GM23248 (cell line): ENCODE data around the gene CNKSR3. TPM values are rescaled to one million over a fixed set of nuclear protein-coding genes. Genes with fewer than 3 reads are reported as not detected.

Experiments
- DNase-seq: peaks from one replicate; pipeline ENCODE4 v3.0.0-alpha.2; 2015
- H2AFZ ChIP-seq: fragments of 200-600 bp; sonication (generic); 2 replicates; pipeline ENCODE4 v1.6.1; 2016; ENCODE audit warnings: antibody characterized with exemption
- H3F3A ChIP-seq: fragments of 200-600 bp; sonication (generic); 2 replicates; pipeline ENCODE4 v1.6.1; 2016; ENCODE audit warnings: mild to moderate bottlenecking, antibody characterized with exemption, mixed run types; ENCODE audit not compliant: insufficient read depth
- H3K27ac ChIP-seq: fragments of 200-600 bp; sonication (generic); 2 replicates; pipeline ENCODE4 v1.5.1; 2016; ENCODE audit warnings: mild to moderate bottlenecking
- H3K27me3 ChIP-seq: fragments of 200-600 bp; sonication (generic); replicated peaks from 2 replicates; pipeline ENCODE4 v1.6.1; 2016; ENCODE audit warnings: mild to moderate bottlenecking; ENCODE audit not compliant: insufficient read depth
- H3K36me3 ChIP-seq: fragments of 200-600 bp; sonication (generic); 2 replicates; pipeline ENCODE4 v1.6.1; 2016; ENCODE audit warnings: low read depth, mild to moderate bottlenecking
- H3K4me1 ChIP-seq: fragments of 200-600 bp; sonication (generic); 2 replicates; pipeline ENCODE4 v1.6.1; 2016; ENCODE audit warnings: mild to moderate bottlenecking; ENCODE audit not compliant: insufficient read depth
- H3K4me2 ChIP-seq: fragments of 200-600 bp; sonication (generic); one replicate; pipeline ENCODE4 v1.6.1; 2016; ENCODE audit warnings: mild to moderate bottlenecking; ENCODE audit not compliant: unreplicated experiment
- H3K4me3 ChIP-seq: fragments of 200-600 bp; sonication (generic); 2 replicates; pipeline ENCODE4 v1.5.1; 2016; ENCODE audit warnings: mild to moderate bottlenecking
- H3K79me2 ChIP-seq: fragments of 200-600 bp; sonication (generic); 2 replicates; pipeline ENCODE4 v1.6.1; 2016; ENCODE audit warnings: mild to moderate bottlenecking; ENCODE audit not compliant: insufficient read depth
- H3K9ac ChIP-seq: fragments of 200-600 bp; sonication (generic); 2 replicates; pipeline ENCODE4 v1.6.1; 2016; ENCODE audit warnings: mild to moderate bottlenecking
- H3K9me2 ChIP-seq: fragments of 200-600 bp; sonication (generic); 2 replicates; pipeline ENCODE4 v1.6.1; 2016; ENCODE audit warnings: mixed run types, mild to moderate bottlenecking, moderate library complexity; ENCODE audit not compliant: insufficient read depth
- H3K9me3 ChIP-seq: fragments of 200-600 bp; sonication (generic); one replicate; pipeline ENCODE4 v1.6.1; 2017; ENCODE audit warnings: low read depth
- H4K20me1 ChIP-seq: fragments of 200-600 bp; sonication (generic); 2 replicates; pipeline ENCODE4 v1.6.0; 2016; ENCODE audit not compliant: insufficient read depth
- EZH2 ChIP-seq: fragments of 200-600 bp; sonication (generic); IDR thresholded peaks from 2 replicates; pipeline ENCODE4 v1.6.1; 2018; ENCODE audit warnings: antibody characterized with exemption, mild to moderate bottlenecking; ENCODE audit not compliant: insufficient read depth, poor library complexity, severe bottlenecking
- EZH2phosphoT487 ChIP-seq: fragments of 200-600 bp; sonication (generic); IDR thresholded peaks from 2 replicates; pipeline ENCODE4 v1.6.1; 2018; ENCODE audit warnings: antibody characterized with exemption, moderate library complexity, mild to moderate bottlenecking, low read depth; ENCODE audit not compliant: insufficient read depth
- WGBS, 2 experiments: methylation state at CpG; one replicate each; pipeline ENCODE4 v1.1.6; 2015 to 2017; ENCODE audit warnings: low lambda C conversion rate in 2 of 2, low coverage in 1 of 2; ENCODE audit errors: missing lambda C conversion rate in 2 of 2; 5-methylcytosine and 5-hydroxymethylcytosine counted together
- in situ Hi-C: fragments of 300-500 bp; cut with MboI; formaldehyde crosslinking; loops from 2 replicates; pipeline ENCODE4 v1.15.0; 2020
- polyA plus RNA-seq: library from polyadenylated mRNA; unstranded; fragments of >200 nt; fragmentation: Nextera tagmentation; extraction: Ambion mirVana; gene quantifications from 2 replicates; pipeline ENCODE4 v1.2.1, GENCODE V29; 2016
- total RNA-seq: library from RNA; depleted of rRNA; stranded (reverse); fragments of >200 nt; shearing (Covaris generic); gene quantifications from 2 replicates; pipeline ENCODE4 v1.2.3, GENCODE V29; 2014

The CNKSR3 gene
- total and polyA plus RNA-seq, 2 experiments from 2014 or later = 1.7 to 1.9 TPM

DNA sequence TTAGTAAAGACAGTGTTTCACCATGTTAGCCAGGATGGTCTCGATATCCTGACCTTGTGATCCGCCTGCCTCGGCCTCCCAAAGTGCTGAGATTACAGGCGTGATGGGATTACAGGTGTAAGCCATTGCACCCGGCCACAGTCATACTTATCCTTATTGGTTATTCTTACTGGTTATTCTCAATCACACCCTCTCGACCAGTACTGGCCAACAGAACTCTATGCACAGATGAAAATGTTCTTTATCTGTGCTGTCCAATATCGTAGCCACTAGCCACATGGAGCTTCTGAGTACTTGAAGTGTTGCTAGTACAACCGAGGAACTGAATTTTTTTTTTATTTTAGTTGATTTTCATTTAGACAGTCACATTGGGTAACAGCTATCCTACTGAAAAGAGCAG is 63.5 kb downstream of the CNKSR3 start:
- WGBS, 2 experiments = 95 to 96% methylated on average over 8 of the region's 8 CpGs
- Histone ChIP-seq H3K79me2 (no peaks in the 10 kb centered on the region), H3K4me1 (peaks cover 9% of the 10 kb centered on the region), H3K4me3 (no peak overlapping the region), H3K9me3 (no peaks in the 10 kb centered on the region), H3K9me2 (no peaks in the 10 kb centered on the region), H3F3A (peaks cover 13% of the 10 kb centered on the region), H3K4me2 (no peak overlapping the region), H3K36me3 (no peaks in the 10 kb centered on the region), H4K20me1 (no peaks in the 10 kb centered on the region), H3K27ac (no peak overlapping the region), H3K9ac (no peak overlapping the region), H3K27me3 (no peaks in the 10 kb centered on the region), H2AFZ (no peak overlapping the region)
- no peak for DNase-seq
- in situ Hi-C loops = no loop called here
- TF ChIP-seq EZH2 = no peak
- TF ChIP-seq EZH2phosphoT487 = no peak

DNA sequence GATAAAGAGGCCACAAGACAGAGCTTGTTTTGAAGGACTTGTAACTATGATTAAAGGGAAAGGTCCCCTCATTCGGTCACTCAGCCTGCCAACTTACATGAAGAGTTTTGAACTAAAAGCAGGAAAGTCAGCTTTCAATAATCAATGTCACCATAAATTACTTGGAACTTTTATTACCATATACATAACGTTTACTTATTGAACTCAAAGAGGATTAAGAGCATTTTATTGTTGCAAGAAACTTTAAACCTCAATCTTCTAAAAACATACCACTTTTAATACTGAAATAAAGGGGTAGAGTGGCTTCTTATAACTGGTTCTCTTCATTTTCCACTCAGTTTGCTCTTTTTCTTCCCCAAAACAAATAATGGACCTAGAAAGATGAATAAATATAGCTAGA is 65.1 kb downstream of the CNKSR3 start:
- in situ Hi-C loops = no loop called here
- Histone ChIP-seq H3K27me3 (no peaks in the 10 kb centered on the region), H4K20me1 (no peaks in the 10 kb centered on the region), H3K79me2 (no peaks in the 10 kb centered on the region), H3K4me1 (peaks cover 9% of the 10 kb centered on the region), H3K27ac (no peak overlapping the region), H3K9me3 (no peaks in the 10 kb centered on the region), H3K9me2 (no peaks in the 10 kb centered on the region), H3K4me3 (no peak overlapping the region), H3K4me2 (no peak overlapping the region), H3F3A (peaks cover 13% of the 10 kb centered on the region), H3K9ac (no peak overlapping the region), H3K36me3 (no peaks in the 10 kb centered on the region), H2AFZ (no peak overlapping the region)
- no peak for DNase-seq
- WGBS, 2 experiments = 47 to 52% methylated on average over 2 of the region's 2 CpGs
- TF ChIP-seq EZH2phosphoT487 (no peak), EZH2 (no peak)

DNA sequence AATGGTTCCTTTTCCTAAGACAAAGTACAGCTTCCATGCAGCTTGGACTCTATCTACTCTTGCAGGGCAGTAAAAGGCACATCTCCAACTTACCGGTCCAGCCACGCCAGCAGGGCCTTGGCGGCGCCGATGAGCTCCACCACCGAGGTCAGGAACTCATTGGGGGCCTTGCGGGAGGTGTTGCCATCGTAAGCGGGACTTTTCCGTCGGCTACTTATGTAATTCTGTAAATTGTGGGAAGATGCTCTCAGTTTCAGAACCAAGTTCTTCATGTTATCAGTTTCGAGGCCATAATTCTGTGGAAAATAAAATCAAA is 68.5 kb downstream of the CNKSR3 start:
- Histone ChIP-seq H3K4me1 (no peaks in the 10 kb centered on the region), H3K4me3 (no peak overlapping the region), H3F3A (no peaks in the 10 kb centered on the region), H3K9me3 (no peaks in the 10 kb centered on the region), H3K36me3 (no peaks in the 10 kb centered on the region), H3K9me2 (no peaks in the 10 kb centered on the region), H2AFZ (no peak overlapping the region), H3K27ac (no peak overlapping the region), H3K79me2 (no peaks in the 10 kb centered on the region), H3K27me3 (no peaks in the 10 kb centered on the region), H3K4me2 (no peak overlapping the region), H4K20me1 (no peaks in the 10 kb centered on the region), H3K9ac (no peak overlapping the region)
- in situ Hi-C loops = no loop called here
- 98% methylated on average over 12 of the region's 12 CpGs for WGBS, 2 experiments
- no peak for TF ChIP-seq EZH2phosphoT487
- TF ChIP-seq EZH2 = no peak
- no peak for DNase-seq

DNA sequence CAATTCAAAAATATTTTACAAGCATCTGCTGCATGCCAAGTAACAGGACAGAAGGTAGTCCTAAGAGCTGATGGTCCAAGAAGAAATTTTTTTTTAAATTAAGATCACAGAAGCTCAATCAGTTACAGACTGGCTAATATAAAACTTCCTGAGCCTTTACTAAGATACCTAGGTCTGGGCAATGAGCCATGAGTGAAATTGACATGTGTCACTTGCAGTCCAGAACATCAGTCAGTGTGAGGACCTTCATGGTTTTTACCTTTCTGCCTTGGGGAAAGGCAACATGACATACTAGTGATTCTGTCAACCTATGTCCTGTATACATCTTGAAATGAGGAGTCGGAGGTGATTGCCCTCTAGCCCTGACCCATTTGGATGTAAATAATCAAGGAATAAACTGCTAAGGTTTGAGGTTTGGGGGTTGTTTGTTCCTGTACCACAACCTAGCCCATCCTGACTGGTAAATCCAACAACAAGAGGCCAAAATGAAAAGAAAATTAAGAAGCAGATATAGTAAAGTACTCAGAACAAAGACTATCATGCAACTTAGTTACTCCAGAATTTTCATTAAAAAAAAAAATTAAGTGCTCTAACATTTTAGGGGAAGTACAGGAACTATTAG is 70.0 kb downstream of the CNKSR3 start:
- Histone ChIP-seq H3K9me3 (no peaks in the 10 kb centered on the region), H3K9me2 (no peaks in the 10 kb centered on the region), H3K9ac (no peak overlapping the region), H3K79me2 (no peaks in the 10 kb centered on the region), H3K27me3 (no peaks in the 10 kb centered on the region), H3K4me2 (no peak overlapping the region), H3K27ac (no peak overlapping the region), H3F3A (no peaks in the 10 kb centered on the region), H3K4me3 (no peak overlapping the region), H3K4me1 (no peaks in the 10 kb centered on the region), H3K36me3 (no peaks in the 10 kb centered on the region), H4K20me1 (no peaks in the 10 kb centered on the region), H2AFZ (no peak overlapping the region)
- in situ Hi-C loops = no loop called here
- WGBS, 2 experiments = 88 to 100% methylated on average over 1 of the region's 1 CpG
- no peak for TF ChIP-seq EZH2
- no peak for DNase-seq

DNA sequence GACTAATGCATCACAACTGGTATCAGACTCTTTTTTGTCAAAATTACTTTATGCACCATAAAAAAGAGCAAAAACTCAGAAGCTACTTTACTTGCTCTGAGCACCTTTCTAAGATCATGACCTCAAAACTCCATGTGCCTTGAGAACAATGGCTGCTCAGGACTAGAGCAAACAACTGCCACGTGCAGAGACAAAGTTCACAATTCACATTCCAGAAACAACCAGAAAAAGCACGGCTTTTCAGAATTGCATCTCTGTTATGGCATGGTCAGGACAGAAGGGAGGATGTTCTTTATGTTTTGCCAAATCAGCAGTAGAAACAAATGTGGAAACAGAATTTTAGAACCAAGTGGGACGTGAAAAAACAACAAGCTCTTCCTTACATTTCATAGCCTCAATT is 70.5 kb downstream of the CNKSR3 start:
- Histone ChIP-seq H4K20me1 (no peaks in the 10 kb centered on the region), H3K4me3 (no peak overlapping the region), H3F3A (no peaks in the 10 kb centered on the region), H3K27me3 (no peaks in the 10 kb centered on the region), H2AFZ (no peak overlapping the region), H3K9me2 (no peaks in the 10 kb centered on the region), H3K79me2 (no peaks in the 10 kb centered on the region), H3K27ac (no peak overlapping the region), H3K9me3 (no peaks in the 10 kb centered on the region), H3K9ac (no peak overlapping the region), H3K4me2 (no peak overlapping the region), H3K4me1 (no peaks in the 10 kb centered on the region), H3K36me3 (no peaks in the 10 kb centered on the region)
- no peak for DNase-seq
- in situ Hi-C loops = no loop called here
- no peak for TF ChIP-seq EZH2
- TF ChIP-seq EZH2phosphoT487 = no peak
- WGBS, 2 experiments = 71 to 75% methylated on average over 3 of the region's 3 CpGs
